Psoas muscle (tissue), 8 donors: ENCODE results near the gene ABCE1. TPM values are rescaled to one million over a fixed set of nuclear protein-coding genes. Genes with fewer than 3 reads are reported as not detected.

ENCODE experiments used
- ATAC-seq, 4 donors: fragments of 200-7000 bp; cut with Tn5 transposase; one replicate each; pipeline ENCODE4 v1.9.1; 2020; ENCODE audit warnings: moderate library complexity in 3 of 4, mild to moderate bottlenecking in 2 of 4
- DNase-seq, 2 donors: peaks; one replicate each; pipeline ENCODE4 v3.0.0-alpha.2; 2020
- H3K27ac ChIP-seq: fragments of 200-600 bp; one replicate; pipeline ENCODE4 v1.8.0; 2022
- H3K27me3 ChIP-seq, 3 donors: fragments of 200-600 bp in 1 of 3; one replicate each; pipeline versions ENCODE4 v1.6.1 to v1.8.0; 2013 to 2022; ENCODE audit warnings: low read length in 2 of 3, mild to moderate bottlenecking in 2 of 3, moderate library complexity in 1 of 3; ENCODE audit not compliant: insufficient read depth in 3 of 3
- H3K36me3 ChIP-seq, 2 donors: fragments of 200-600 bp in 1 of 2; one replicate each; pipeline versions ENCODE4 v1.6.1 to v1.8.0; 2013 to 2022; ENCODE audit warnings: low read depth in 1 of 2, mild to moderate bottlenecking in 1 of 2, moderate library complexity in 1 of 2; ENCODE audit not compliant: insufficient read depth in 1 of 2
- H3K4me1 ChIP-seq: fragments of 200-600 bp; one replicate; pipeline ENCODE4 v1.8.0; 2022
- H3K4me3 ChIP-seq: fragments of 200-600 bp; one replicate; pipeline ENCODE4 v1.8.0; 2022; ENCODE audit warnings: mild to moderate bottlenecking
- H3K9me3 ChIP-seq: fragments of 200-600 bp; one replicate; pipeline ENCODE4 v1.8.0; 2022
- CTCF ChIP-seq: fragments of 200-600 bp; IDR thresholded peaks from one replicate; pipeline ENCODE4 v1.8.0; 2022; ENCODE audit warnings: antibody characterized with exemption
- WGBS, 3 donors: extraction: QIAGEN DNeasy Blood & Tissue Kit; methylation state at CpG; one replicate each; pipeline versions ENCODE4 v1.1.6 to v1.1.7; 2013; 5-methylcytosine and 5-hydroxymethylcytosine counted together
- intact Hi-C, 2 donors: fragments of 100-400 bp; cut with DNase I; formaldehyde crosslinking; loops; one replicate each; pipeline versions ENCODE4 v1.11.0 to v1.14.2; 2022
- polyA plus RNA-seq, 3 donors: library from polyadenylated mRNA; stranded (reverse); fragments of 200-250 nt; gene quantifications; one replicate each; pipeline ENCODE4 v1.2.3, GENCODE V29; 2013
- total RNA-seq, 4 donors: library from RNA; stranded (reverse); fragmentation: NEBNext Ultra II Directional in 2 of 4; extraction: Animal tissue kit (Norgen Biotek cat#: 25700) in 2 of 4; gene quantifications; one replicate each; pipeline versions ENCODE4 v1.2.1 to v1.2.4, GENCODE V29; 2021 to 2023
- donor health status: healthy with polysubstance abuse.
- donor health status: DM: no; HTN: no; CAD: no; lungs with moderate emphysema.
- donor health status: Bipolar disorder and iron deficiency.
- donor health status: healthy.
- donor health status: DM: yes; HTN: yes; CAD: no.
- donor health status: DM: no; HTN: no; CAD: no.
- donor health status: DM: no; HTN: no; CAD: no.
- donor health status: DM: yes; HTN: yes; CAD: no.

Gene ABCE1
- total and polyA plus RNA-seq, 7 donors: 25.9 to 75.0 (median 58.8) TPM

DNA sequence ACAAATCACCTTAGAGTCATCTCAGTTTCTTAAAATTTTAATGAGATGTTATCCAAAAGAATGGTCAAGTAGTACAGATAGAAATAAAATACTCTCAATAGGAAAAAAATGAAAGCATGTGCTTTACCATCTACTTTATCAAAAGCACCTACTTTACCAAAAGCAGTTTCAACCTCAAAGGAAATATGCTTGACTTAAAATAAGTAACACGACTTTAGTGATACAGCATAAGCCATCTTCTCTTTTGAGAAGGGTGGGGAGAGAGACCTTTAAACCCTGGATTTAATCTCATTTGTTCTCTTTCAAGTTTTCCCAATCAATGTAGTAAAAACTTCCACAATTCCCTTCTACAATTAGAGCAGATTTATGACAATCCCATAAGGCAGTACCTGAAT is 55.8 kb downstream of the ABCE1 start:
- 50 to 76% (median 57%) methylated on average over 1 of the region's 1 CpG for WGBS, 3 donors
- no peak for TF ChIP-seq CTCF
- H3K27ac ChIP-seq: peak overlapping the region; percentile 63
- DNase-seq (no peak), ATAC-seq (no peak)
- no peaks in the 10 kb centered on the region for H3K9me3 ChIP-seq
- H3K27me3 ChIP-seq: no peaks in the 10 kb centered on the region
- H3K36me3 ChIP-seq: peaks cover 9 to 78% of the 10 kb centered on the region in 2 donors
- H3K4me1 ChIP-seq: peaks cover 19% of the 10 kb centered on the region
- H3K4me3 ChIP-seq: no peak overlapping the region
- intact Hi-C loops: loop anchor here in 1 of 2 donors (5.0 kb wide), 2 partner anchors 408 to 458 kb away; no protein-coding TSS in a partner anchor

GRCh38 chr4:145154573-145154972 is 56.5 kb downstream of the ABCE1 start:
- 63 to 87% (median 83%) methylated on average over 1 of the region's 1 CpG for WGBS, 3 donors
- peak; percentile 81 to 91 (median 84) for ATAC-seq
- Histone ChIP-seq H3K4me1 (peaks cover 19% of the 10 kb centered on the region), H3K27me3 (no peaks in the 10 kb centered on the region), H3K36me3 (peaks cover 6 to 78% of the 10 kb centered on the region in 2 donors), H3K4me3 (no peak overlapping the region), H3K27ac (peak overlapping the region; percentile 63), H3K9me3 (no peaks in the 10 kb centered on the region)
- TF ChIP-seq CTCF: peak; percentile 57
- no peak for DNase-seq
- intact Hi-C loops: loop anchor here in 1 of 2 donors (5.0 kb wide), 2 partner anchors 408 to 458 kb away; no protein-coding TSS in a partner anchor

DNA sequence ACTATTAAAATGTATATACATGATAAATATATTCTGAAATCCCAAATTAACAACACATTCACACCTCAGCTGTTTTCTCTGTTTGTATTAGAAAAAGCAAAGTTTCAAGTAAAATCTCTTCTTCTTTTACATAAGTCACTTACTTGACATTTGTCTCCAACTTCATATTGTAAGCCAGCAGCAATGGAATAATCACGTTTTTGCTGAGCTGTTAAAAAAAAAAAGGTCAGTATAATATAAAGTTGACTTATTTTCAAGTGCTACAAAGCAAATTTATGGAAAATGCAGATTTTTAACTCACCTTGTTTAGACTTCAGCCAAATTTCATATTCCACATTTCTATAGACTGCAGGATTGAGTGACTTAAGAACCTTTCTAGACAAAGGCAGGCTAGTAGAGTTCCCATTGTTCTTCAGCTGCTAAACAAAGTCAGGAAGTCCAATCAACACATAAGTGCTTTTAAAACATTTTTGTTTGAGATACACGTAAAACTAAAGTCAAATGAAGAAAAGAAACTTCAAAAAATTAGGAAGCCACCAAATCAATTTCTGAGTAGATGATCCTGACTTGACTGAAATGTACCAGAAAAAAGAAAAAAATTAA is 57.3 kb downstream of the ABCE1 start:
- Histone ChIP-seq H3K4me3 (no peak overlapping the region), H3K9me3 (no peaks in the 10 kb centered on the region), H3K27me3 (no peaks in the 10 kb centered on the region), H3K4me1 (peaks cover 19% of the 10 kb centered on the region), H3K27ac (peak overlapping the region; percentile 30), H3K36me3 (peaks cover 6 to 78% of the 10 kb centered on the region in 2 donors)
- intact Hi-C loops: loop anchor here in 1 of 2 donors (5.0 kb wide), 1 partner anchor 462 kb away; the partner anchor contains the start of gene MMAA
- DNase-seq (no peak), ATAC-seq (no peak)
- 69 to 75% (median 70%) methylated on average over 2 of the region's 2 CpGs for WGBS, 3 donors
- no peak for TF ChIP-seq CTCF

- TF ChIP-seq CTCF: no peak
- Histone ChIP-seq H3K9me3 (no peaks in the 10 kb centered on the region), H3K4me3 (no peak overlapping the region), H3K27ac (no peak overlapping the region), H3K4me1 (peaks cover 19% of the 10 kb centered on the region), H3K36me3 (peaks cover 9 to 78% of the 10 kb centered on the region in 2 donors), H3K27me3 (no peaks in the 10 kb centered on the region)
- no peak for ATAC-seq
- intact Hi-C loops: loop anchor here in 1 of 2 donors (5.0 kb wide), 1 partner anchor 460 kb away; the partner anchor contains the start of gene MMAA
- DNase-seq: no peak
- 92 to 99% (median 93%) methylated on average over 2 of the region's 2 CpGs for WGBS, 3 donors
Observed at GRCh38 chr4:145156986-145157385, 58.9 kb downstream of the ABCE1 start.
